GM23338 (cell line): ENCODE measurements around the gene TGFBR3. TPM values are rescaled to one million over a fixed set of nuclear protein-coding genes. Genes with fewer than 3 reads are reported as not detected.

ENCODE experiments used
- ATAC-seq: fragments of 200-7000 bp; cut with Tn5 transposase; 3 replicates; pipeline ENCODE4 v1.9.1; 2020
- DNase-seq: peaks from one replicate; pipeline ENCODE4 v3.0.0-alpha.2; 2015; ENCODE audit warnings: low spot score
- H2AFZ ChIP-seq: fragments of 200-600 bp; sonication (generic); 2 replicates; pipeline ENCODE4 v1.8.0; 2016; ENCODE audit warnings: antibody characterized with exemption, mild to moderate bottlenecking, moderate library complexity
- H3F3A ChIP-seq: fragments of 200-600 bp; sonication (generic); replicated peaks from 2 replicates; pipeline ENCODE4 v1.8.0; 2017; ENCODE audit warnings: antibody characterized with exemption, mixed run types, low read depth
- H3K27ac ChIP-seq: fragments of 200-600 bp; sonication (generic); 2 replicates; pipeline ENCODE4 v1.6.1; 2016; ENCODE audit warnings: low read depth
- H3K27me3 ChIP-seq: fragments of 200-600 bp; sonication (generic); 2 replicates; pipeline ENCODE4 v1.8.0; 2016; ENCODE audit warnings: mild to moderate bottlenecking, mixed run types, moderate library complexity; ENCODE audit not compliant: insufficient read depth
- H3K36me3 ChIP-seq: fragments of 200-600 bp; sonication (generic); 2 replicates; pipeline ENCODE4 v1.8.0; 2016; ENCODE audit warnings: mild to moderate bottlenecking; ENCODE audit not compliant: insufficient read depth
- H3K4me1 ChIP-seq: fragments of 200-600 bp; sonication (generic); 2 replicates; pipeline ENCODE4 v1.8.0; 2016; ENCODE audit warnings: mild to moderate bottlenecking, moderate library complexity; ENCODE audit not compliant: insufficient read depth
- H3K4me2 ChIP-seq: fragments of 200-600 bp; sonication (generic); 2 replicates; pipeline ENCODE4 v1.7.1; 2017; ENCODE audit warnings: mixed run types
- H3K4me3 ChIP-seq: fragments of 200-600 bp; sonication (generic); 2 replicates; pipeline ENCODE4 v1.6.1; 2016; ENCODE audit warnings: mixed run types
- H3K79me2 ChIP-seq: fragments of 200-600 bp; sonication (generic); replicated peaks from 2 replicates; pipeline ENCODE4 v1.8.0; 2017; ENCODE audit warnings: mild to moderate bottlenecking; ENCODE audit not compliant: insufficient read depth
- H3K9me2 ChIP-seq: fragments of 200-600 bp; sonication (generic); 2 replicates; pipeline ENCODE4 v1.8.0; 2017; ENCODE audit not compliant: insufficient read depth
- H4K20me1 ChIP-seq: fragments of 200-600 bp; sonication (generic); replicated peaks from 2 replicates; pipeline ENCODE4 v1.8.0; 2017; ENCODE audit warnings: mild to moderate bottlenecking; ENCODE audit not compliant: insufficient read depth
- H3K27ac Mint-ChIP-seq: 2 replicates; pipeline ENCODE4 v1.8.0; 2020; ENCODE audit warnings: inconsistent platforms, mild to moderate bottlenecking, moderate library complexity, mixed read lengths
- H3K27me3 Mint-ChIP-seq: 3 replicates; pipeline ENCODE4 v1.8.0; 2022; ENCODE audit warnings: low read depth, mild to moderate bottlenecking, moderate library complexity, mixed read lengths, inconsistent platforms; ENCODE audit not compliant: insufficient read depth, poor library complexity
- H3K36me3 Mint-ChIP-seq: 3 replicates; pipeline ENCODE4 v1.8.0; 2021; ENCODE audit warnings: low read depth, mild to moderate bottlenecking, inconsistent platforms, moderate library complexity, mixed read lengths
- H3K4me1 Mint-ChIP-seq: 3 replicates; pipeline ENCODE4 v1.8.0; 2020; ENCODE audit warnings: mild to moderate bottlenecking, inconsistent platforms, mixed read lengths
- H3K4me3 Mint-ChIP-seq: 3 replicates; pipeline ENCODE4 v1.8.0; 2021; ENCODE audit warnings: moderate library complexity, mild to moderate bottlenecking, inconsistent platforms, mixed read lengths
- H3K9me3 Mint-ChIP-seq: 3 replicates; pipeline ENCODE4 v1.8.0; 2020; ENCODE audit warnings: moderate library complexity, mild to moderate bottlenecking, inconsistent platforms, mixed read lengths
- ETS1 ChIP-seq: IDR thresholded peaks from 2 replicates; pipeline ENCODE4 v1.6.1; 2016; ENCODE audit warnings: antibody characterized with exemption
- EZH2 ChIP-seq: fragments of 200-600 bp; sonication (generic); IDR thresholded peaks from one replicate; pipeline ENCODE4 v1.8.0; 2017; ENCODE audit warnings: antibody characterized with exemption, mild to moderate bottlenecking, low read depth; ENCODE audit not compliant: unreplicated experiment
- EZH2phosphoT487 ChIP-seq: fragments of 200-600 bp; sonication (generic); IDR thresholded peaks from one replicate; pipeline ENCODE4 v1.8.1; 2018; ENCODE audit warnings: antibody characterized with exemption; ENCODE audit not compliant: unreplicated experiment
- POLR2AphosphoS5 ChIP-seq: IDR thresholded peaks from 2 replicates; pipeline ENCODE4 v1.6.1; 2016; ENCODE audit warnings: antibody characterized with exemption, low read depth
- ZNF331 ChIP-seq: fragments of 250-450 bp; sonication (Bioruptor Pico); IDR thresholded peaks from 2 replicates; pipeline ENCODE4 v1.5.0; 2020; ENCODE audit warnings: low read depth, mild to moderate bottlenecking, moderate library complexity
- ZNF462 ChIP-seq: fragments of 250-450 bp; sonication (Bioruptor Pico); IDR thresholded peaks from 2 replicates; pipeline ENCODE4 v1.5.0; 2020; ENCODE audit warnings: mild to moderate bottlenecking, moderate library complexity
- polyA plus RNA-seq: library from polyadenylated mRNA; unstranded; fragments of >200 nt; fragmentation: Nextera tagmentation; extraction: Ambion mirVana; gene quantifications from 2 replicates; pipeline ENCODE4 v1.2.1, GENCODE V29; 2016
- total RNA-seq: library from RNA; depleted of rRNA; stranded (reverse); fragments of >200 nt; shearing (Covaris generic); gene quantifications from 2 replicates; pipeline ENCODE4 v1.2.3, GENCODE V29; 2014

The TGFBR3 gene
- total and polyA plus RNA-seq, 2 experiments from 2014 or later: 1.7 to 2.9 TPM

GRCh38 chr1:91707890-91708218, 178.1 kb downstream of the TGFBR3 start (continued):
- TF ChIP-seq ZNF462: no peak
- no peak for TF ChIP-seq ZNF331 (CRISPR knock-in tag)

GRCh38 chr1:91707114-91707889, 178.6 kb downstream of the TGFBR3 start:
- Mint-ChIP-seq H3K4me3 (no peak overlapping the region), H3K9me3 (no peaks in the 10 kb centered on the region), H3K27ac (no peak overlapping the region), H3K36me3 (no peaks in the 10 kb centered on the region), H3K27me3 (peaks cover 6% of the 10 kb centered on the region), H3K4me1 (peaks cover 16% of the 10 kb centered on the region)
- ATAC-seq (no peak), DNase-seq (no peak)
- H3K4me2 ChIP-seq: no peak overlapping the region
- H3K4me3 ChIP-seq: no peak overlapping the region
- no peaks in the 10 kb centered on the region for H3K9me2 ChIP-seq
- H3K79me2 ChIP-seq: no peaks in the 10 kb centered on the region
- no peak overlapping the region for H3K27ac ChIP-seq
- TF ChIP-seq ZNF462 (no peak), EZH2phosphoT487 (no peak), POLR2AphosphoS5 (no peak), ETS1 (no peak), EZH2 (no peak)
- H3K4me1 ChIP-seq: peaks cover 21% of the 10 kb centered on the region
- no peaks in the 10 kb centered on the region for H4K20me1 ChIP-seq
- no peaks in the 10 kb centered on the region for H3K36me3 ChIP-seq
- no peaks in the 10 kb centered on the region for H3F3A ChIP-seq
- H3K27me3 ChIP-seq: no peaks in the 10 kb centered on the region
- no peak overlapping the region for H2AFZ ChIP-seq
